IPS DF 4.7 (cell line): Measurements from ENCODE around the gene ARHGAP26.

ENCODE experiments used
- DNase-seq: peaks from one replicate; pipeline ENCODE4 v3.0.0-alpha.2; 2013; ENCODE audit warnings: low spot score; ENCODE audit errors: extremely low read depth

ARHGAP26 gene

GRCh38 chr5:143234162-143234842 lies 464.1 kb downstream of the ARHGAP26 start:
- no peak for DNase-seq

GRCh38 chr5:143235423-143235822 lies 465.2 kb downstream of the ARHGAP26 start:
- DNase-seq = no peak

GRCh38 chr5:143236682-143237081 lies 466.5 kb downstream of the ARHGAP26 start:
- no peak for DNase-seq

GRCh38 chr5:143237664-143238063 lies 467.5 kb downstream of the ARHGAP26 start:
- no peak for DNase-seq

- no peak for DNase-seq
These were observed 468.4 kb downstream of the ARHGAP26 start for GRCh38 chr5:143238620-143239019.

- no peak for DNase-seq
These were observed 469.8 kb downstream of the ARHGAP26 start for GRCh38 chr5:143239882-143240518.

GRCh38 chr5:143241892-143242291 lies 471.7 kb downstream of the ARHGAP26 start:
- no peak for DNase-seq

GRCh38 chr5:143243103-143243502 lies 472.9 kb downstream of the ARHGAP26 start:
- no peak for DNase-seq

GRCh38 chr5:143244000-143244736 lies 474.0 kb downstream of the ARHGAP26 start:
- DNase-seq = no peak

GRCh38 chr5:143244990-143245389 lies 474.8 kb downstream of the ARHGAP26 start:
- DNase-seq = no peak

- DNase-seq = no peak
These were observed 475.9 kb downstream of the ARHGAP26 start for GRCh38 chr5:143245929-143246561.

- DNase-seq = no peak
These were observed 477.1 kb downstream of the ARHGAP26 start for GRCh38 chr5:143247134-143247815.

GRCh38 chr5:143248391-143248790 lies 478.2 kb downstream of the ARHGAP26 start:
- DNase-seq = no peak

GRCh38 chr5:143248822-143249579 lies 478.8 kb downstream of the ARHGAP26 start:
- DNase-seq = no peak

GRCh38 chr5:143249851-143250250 lies 479.7 kb downstream of the ARHGAP26 start:
- DNase-seq = no peak

GRCh38 chr5:143251190-143251589 lies 481.0 kb downstream of the ARHGAP26 start:
- no peak for DNase-seq

- DNase-seq = no peak
These were observed 481.8 kb downstream of the ARHGAP26 start for GRCh38 chr5:143251946-143252345.

GRCh38 chr5:143254819-143255218 lies 484.6 kb downstream of the ARHGAP26 start:
- no peak for DNase-seq

- no peak for DNase-seq
These were observed 488.5 kb downstream of the ARHGAP26 start for GRCh38 chr5:143258559-143259253.

- DNase-seq = no peak
These were observed 489.1 kb downstream of the ARHGAP26 start for GRCh38 chr5:143259254-143259605.
